ENCODE data around the gene NAA30.

The NAA30 gene

GRCh38 chr14:57382283-57382682, 8.1 kb upstream of the NAA30 start:
- peak; percentile 69 for DNase-seq (ENCODE audit: low read depth, low spot score)
- no peak overlapping the region for H3K4me3 ChIP-seq (ENCODE audit: low read depth, low read length)
- TF ChIP-seq CTCF (IDR thresholded peaks at IDR 0.05; ENCODE audit: low read depth, low read length), result no peak
- in situ Hi-C loops (cut with HindIII; ENCODE audit: low sequenced_read_pairs), result no loop called here

GRCh38 chr14:57383125-57383745, 7.2 kb upstream of the NAA30 start:
- TF ChIP-seq CTCF (IDR thresholded peaks at IDR 0.05; ENCODE audit: low read depth, low read length), result no peak
- H3K4me3 ChIP-seq (ENCODE audit: low read depth, low read length), result no peak overlapping the region
- in situ Hi-C loops (cut with HindIII; ENCODE audit: low sequenced_read_pairs), result no loop called here
- DNase-seq (ENCODE audit: low read depth, low spot score), result no peak

GRCh38 chr14:57388067-57388466, 2.3 kb upstream of the NAA30 start:
- no peak for DNase-seq (ENCODE audit: low read depth, low spot score)
- no peak overlapping the region for H3K4me3 ChIP-seq (ENCODE audit: low read depth, low read length)
- in situ Hi-C loops (cut with HindIII; ENCODE audit: low sequenced_read_pairs), result no loop called here
- no peak for TF ChIP-seq CTCF (IDR thresholded peaks at IDR 0.05; ENCODE audit: low read depth, low read length)

- TF ChIP-seq CTCF (IDR thresholded peaks at IDR 0.05; ENCODE audit: low read depth, low read length), result no peak
- in situ Hi-C loops (cut with HindIII; ENCODE audit: low sequenced_read_pairs), result no loop called here
- no peak for DNase-seq (ENCODE audit: low read depth, low spot score)
- peak overlapping the region; percentile 73 for H3K4me3 ChIP-seq (ENCODE audit: low read depth, low read length)
Observed at GRCh38 chr14:57389646-57390036, 745 bp upstream of the NAA30 start.

- no peak for TF ChIP-seq CTCF (IDR thresholded peaks at IDR 0.05; ENCODE audit: low read depth, low read length)
- peak overlapping the region; percentile 73 for H3K4me3 ChIP-seq (ENCODE audit: low read depth, low read length)
- in situ Hi-C loops (cut with HindIII; ENCODE audit: low sequenced_read_pairs), result no loop called here
- peak; percentile 47 for DNase-seq (ENCODE audit: low read depth, low spot score)
Observed at GRCh38 chr14:57390806-57391516, 575 bp downstream of the NAA30 start.

- H3K4me3 ChIP-seq (ENCODE audit: low read depth, low read length), result peak overlapping the region; percentile 73
- in situ Hi-C loops (cut with HindIII; ENCODE audit: low sequenced_read_pairs), result no loop called here
- peak; percentile 9 for DNase-seq (ENCODE audit: low read depth, low spot score)
- no peak for TF ChIP-seq CTCF (IDR thresholded peaks at IDR 0.05; ENCODE audit: low read depth, low read length)
Observed at GRCh38 chr14:57391517-57392195, 1.3 kb downstream of the NAA30 start.
